Gastrocnemius medialis (tissue), 4 donors: ENCODE measurements around the gene EFCC1. TPM values are rescaled to one million over a fixed set of nuclear protein-coding genes. Genes with fewer than 3 reads are reported as not detected.

ENCODE experiments used
- ATAC-seq, 2 donors: fragments of 150-250 bp; one replicate each; pipeline ENCODE4 v1.9.1; 2016
- DNase-seq, 2 donors: peaks; one replicate each; pipeline ENCODE4 v3.0.0-alpha.2; 2019
- H3K27ac ChIP-seq, 4 donors: fragments of 200-600 bp; sonication (generic); 1 replicate in 1 of 4; 2 replicates in 3 of 4; pipeline ENCODE4 v1.5.1; 2016 to 2018; ENCODE audit warnings: mild to moderate bottlenecking in 2 of 4, moderate library complexity in 1 of 4
- H3K27me3 ChIP-seq, 3 donors: fragments of 200-600 bp; sonication (generic) in 2 of 3; 1 replicate in 1 of 3; 2 replicates in 2 of 3; pipeline versions ENCODE4 v1.5.1 to v1.6.0; 2016 to 2019; ENCODE audit warnings: mild to moderate bottlenecking in 1 of 3, moderate library complexity in 1 of 3
- H3K36me3 ChIP-seq, 2 donors: fragments of 200-600 bp; sonication (generic) in 1 of 2; one replicate each; pipeline ENCODE4 v1.5.1; 2017 to 2018
- H3K4me1 ChIP-seq, 2 donors: fragments of 200-600 bp; sonication (generic) in 1 of 2; one replicate each; pipeline ENCODE4 v1.5.1; 2016 to 2017; ENCODE audit warnings: mild to moderate bottlenecking in 2 of 2
- H3K4me3 ChIP-seq, 4 donors: fragments of 200-600 bp; sonication (generic) in 3 of 4; 1 replicate in 1 of 4; 2 replicates in 3 of 4; pipeline ENCODE4 v1.5.1; 2016 to 2019; ENCODE audit warnings: mild to moderate bottlenecking in 2 of 4
- H3K9me3 ChIP-seq, 3 donors: fragments of 200-600 bp; sonication (generic) in 2 of 3; 1 replicate in 1 of 3; 2 replicates in 2 of 3; pipeline ENCODE4 v1.5.1; 2016 to 2019
- CTCF ChIP-seq, 5 experiments: fragments of 450-650 bp in 3 of 5; fragments of 200-600 bp in 2 of 5; sonication (generic) in 2 of 5; IDR thresholded peaks in 4 of 5; conservative IDR thresholded peaks in 1 of 5; 1 replicate in 4 of 5; 2 replicates in 1 of 5; pipeline ENCODE4 v1.5.1; 2016 to 2019; ENCODE audit warnings: antibody characterized with exemption in 5 of 5, mild to moderate bottlenecking in 3 of 5, moderate library complexity in 3 of 5
- POLR2A ChIP-seq, 2 donors: fragments of 450-650 bp; IDR thresholded peaks; one replicate each; pipeline ENCODE4 v1.6.1; 2017; ENCODE audit warnings: antibody characterized with exemption in 2 of 2, mild to moderate bottlenecking in 2 of 2, moderate library complexity in 2 of 2
- in situ Hi-C, 4 donors: fragments of 200-750 bp; cut with MboI; loops; one replicate each; pipeline versions ENCODE4 v1.15.0 to v1.8.0; 2017; ENCODE audit warnings: low sequenced_read_pairs in 4 of 4
- intact Hi-C: fragments of 100-400 bp; cut with DNase I; formaldehyde crosslinking; loops from one replicate; pipeline ENCODE4 v1.15.1; 2023; ENCODE audit warnings: low total_unique reads
- total RNA-seq, 4 donors: library from RNA; depleted of rRNA; stranded (reverse); fragments of >200 nt; gene quantifications; one replicate each; pipeline versions ENCODE4 v1.1.0 to v1.2.3, GENCODE V29; 2016

Gene EFCC1
- total RNA-seq, 4 donors from 2014 or later = 0.26 to 1.2 (median 0.45) TPM

GRCh38 chr3:129046732-129047552 is 45.8 kb downstream of the EFCC1 start:
- ATAC-seq (no peak), DNase-seq (no peak)
- no peaks in the 10 kb centered on the region for H3K9me3 ChIP-seq
- TF ChIP-seq POLR2A (IDR thresholded peaks at IDR 0.05) = no peak
- no peak for TF ChIP-seq CTCF (IDR thresholded peaks at IDR 0.05 in 4 of 5, conservative IDR thresholded peaks at IDR 0.05 in 1 of 5)
- intact Hi-C loops = no loop called here
- peaks cover 0 to 7% of the 10 kb centered on the region in 2 donors for H3K4me1 ChIP-seq
- H3K36me3 ChIP-seq = no peaks in the 10 kb centered on the region
- H3K27ac ChIP-seq = no peak overlapping the region
- H3K4me3 ChIP-seq = no peak overlapping the region
- peaks cover 0 to 25% (median 7%) of the 10 kb centered on the region in 3 donors for H3K27me3 ChIP-seq
- in situ Hi-C loops = no loop called here

GRCh38 chr3:129047553-129047839 is 46.4 kb downstream of the EFCC1 start:
- DNase-seq (no peak), ATAC-seq (no peak)
- H3K27ac ChIP-seq = no peak overlapping the region
- H3K27me3 ChIP-seq = peaks cover 0 to 25% (median 7%) of the 10 kb centered on the region in 3 donors
- H3K36me3 ChIP-seq = no peaks in the 10 kb centered on the region
- TF ChIP-seq CTCF (IDR thresholded peaks at IDR 0.05 in 4 of 5, conservative IDR thresholded peaks at IDR 0.05 in 1 of 5) (no peak), POLR2A (IDR thresholded peaks at IDR 0.05) (no peak)
- in situ Hi-C loops (no loop called here), intact Hi-C loops (no loop called here)
- H3K4me3 ChIP-seq = no peak overlapping the region
- no peaks in the 10 kb centered on the region for H3K9me3 ChIP-seq
- peaks cover 0 to 11% of the 10 kb centered on the region in 2 donors for H3K4me1 ChIP-seq

GRCh38 chr3:129050556-129051295 is 49.6 kb downstream of the EFCC1 start:
- Histone ChIP-seq H3K36me3 (no peaks in the 10 kb centered on the region), H3K4me1 (peaks cover 3 to 18% of the 10 kb centered on the region in 2 donors), H3K9me3 (no peaks in the 10 kb centered on the region), H3K27ac (no peak overlapping the region), H3K27me3 (peaks cover 0 to 10% (median 7%) of the 10 kb centered on the region in 3 donors), H3K4me3 (no peak overlapping the region)
- no peak for ATAC-seq
- DNase-seq = no peak
- in situ Hi-C loops = loop anchor here in 1 of 4 donors (10.0 kb wide), 1 partner anchor 194 kb away; the partner anchor contains the start of gene COPG1
- TF ChIP-seq CTCF (IDR thresholded peaks at IDR 0.05 in 4 of 5, conservative IDR thresholded peaks at IDR 0.05 in 1 of 5) = no peak
- no peak for TF ChIP-seq POLR2A (IDR thresholded peaks at IDR 0.05)
- intact Hi-C loops = no loop called here

- DNase-seq (peak in 1 of 2 donors; percentile 37), ATAC-seq (no peak)
- H3K36me3 ChIP-seq = no peaks in the 10 kb centered on the region
- no peaks in the 10 kb centered on the region for H3K27me3 ChIP-seq
- intact Hi-C loops = loop anchor here (2.0 kb wide), 1 partner anchor 193 kb away; no protein-coding TSS in a partner anchor
- TF ChIP-seq CTCF (IDR thresholded peaks at IDR 0.05 in 4 of 5, conservative IDR thresholded peaks at IDR 0.05 in 1 of 5) = no peak
- no peak for TF ChIP-seq POLR2A (IDR thresholded peaks at IDR 0.05)
- H3K9me3 ChIP-seq = no peaks in the 10 kb centered on the region
- H3K27ac ChIP-seq = no peak overlapping the region
- in situ Hi-C loops = loop anchor here in 1 of 4 donors (10.0 kb wide), 1 partner anchor 193 kb away; the partner anchor contains the start of gene COPG1
- peaks cover 3 to 15% of the 10 kb centered on the region in 2 donors for H3K4me1 ChIP-seq
- H3K4me3 ChIP-seq = no peak overlapping the region
Measured at GRCh38 chr3:129051871-129052340, 50.8 kb downstream of the EFCC1 start.
